Measurements from ENCODE around the gene MORC3.

The MORC3 gene

GRCh38 chr21:36408568-36408967 is 88.6 kb downstream of the MORC3 start:
- no peaks in the 10 kb centered on the region for H3K9me2 ChIP-seq (replicated peaks; ENCODE audit: control insufficient read depth, low read length)
- H4K20me1 ChIP-seq (ENCODE audit: control insufficient read depth, insufficient read depth, low read depth, low read length), result no peaks in the 10 kb centered on the region
- no peak for TF ChIP-seq CTCF (IDR thresholded peaks at IDR 0.05; ENCODE audit: low read depth, low read length, poor library complexity, severe bottlenecking)
- no peak for TF ChIP-seq EZH2phosphoT487 (IDR thresholded peaks at IDR 0.05; ENCODE audit: borderline replicate concordance, low read length)

GRCh38 chr21:36411301-36411700 is 91.3 kb downstream of the MORC3 start:
- Histone ChIP-seq H4K20me1 (ENCODE audit: control insufficient read depth, insufficient read depth, low read depth, low read length) (no peaks in the 10 kb centered on the region), H3K36me3 (ENCODE audit: control insufficient read depth, low read length) (peaks cover 55% of the 10 kb centered on the region), H3K27ac (ENCODE audit: low read depth, low read length) (no peak overlapping the region), H3K79me2 (ENCODE audit: control insufficient read depth, low read length) (no peaks in the 10 kb centered on the region), H3K4me3 (ENCODE audit: low read length) (no peak overlapping the region), H3K4me1 (ENCODE audit: control insufficient read depth, low read length) (no peaks in the 10 kb centered on the region), H3K4me2 (ENCODE audit: low read length) (no peak overlapping the region), H3F3A (ENCODE audit: control insufficient read depth, insufficient read depth) (no peaks in the 10 kb centered on the region), H3K9me3 (ENCODE audit: control insufficient read depth, insufficient read depth, low read length) (no peaks in the 10 kb centered on the region), H3K27me3 (ENCODE audit: control insufficient read depth, low read length) (no peaks in the 10 kb centered on the region), H3K9me2 (replicated peaks; ENCODE audit: control insufficient read depth, low read length) (no peaks in the 10 kb centered on the region)
- no peak for TF ChIP-seq CTCF (IDR thresholded peaks at IDR 0.05; ENCODE audit: low read depth, low read length, poor library complexity, severe bottlenecking)
- TF ChIP-seq EZH2phosphoT487 (IDR thresholded peaks at IDR 0.05; ENCODE audit: borderline replicate concordance, low read length), result no peak

More at GRCh38 chr21:36408568-36408967, 88.6 kb downstream of the MORC3 start:
- no peaks in the 10 kb centered on the region for H3K9me3 ChIP-seq (ENCODE audit: control insufficient read depth, insufficient read depth, low read length)
- no peaks in the 10 kb centered on the region for H3K27me3 ChIP-seq (ENCODE audit: control insufficient read depth, low read length)
- peaks cover 39% of the 10 kb centered on the region for H3K36me3 ChIP-seq (ENCODE audit: control insufficient read depth, low read length)
- H3K79me2 ChIP-seq (ENCODE audit: control insufficient read depth, low read length), result no peaks in the 10 kb centered on the region
- no peaks in the 10 kb centered on the region for H3F3A ChIP-seq (ENCODE audit: control insufficient read depth, insufficient read depth)
- H3K4me2 ChIP-seq (ENCODE audit: low read length), result no peak overlapping the region
- H3K27ac ChIP-seq (ENCODE audit: low read depth, low read length), result no peak overlapping the region
- H3K4me3 ChIP-seq (ENCODE audit: low read length), result no peak overlapping the region
- H3K4me1 ChIP-seq (ENCODE audit: control insufficient read depth, low read length), result no peaks in the 10 kb centered on the region

- Histone ChIP-seq H3K79me2 (ENCODE audit: control insufficient read depth, low read length) (no peaks in the 10 kb centered on the region), H3K4me1 (ENCODE audit: control insufficient read depth, low read length) (no peaks in the 10 kb centered on the region), H3F3A (ENCODE audit: control insufficient read depth, insufficient read depth) (no peaks in the 10 kb centered on the region), H4K20me1 (ENCODE audit: control insufficient read depth, insufficient read depth, low read depth, low read length) (no peaks in the 10 kb centered on the region), H3K27me3 (ENCODE audit: control insufficient read depth, low read length) (no peaks in the 10 kb centered on the region), H3K4me3 (ENCODE audit: low read length) (no peak overlapping the region), H3K9me2 (replicated peaks; ENCODE audit: control insufficient read depth, low read length) (no peaks in the 10 kb centered on the region), H3K9me3 (ENCODE audit: control insufficient read depth, insufficient read depth, low read length) (no peaks in the 10 kb centered on the region), H3K27ac (ENCODE audit: low read depth, low read length) (no peak overlapping the region), H3K36me3 (ENCODE audit: control insufficient read depth, low read length) (peaks cover 56% of the 10 kb centered on the region), H3K4me2 (ENCODE audit: low read length) (no peak overlapping the region)
- no peak for TF ChIP-seq CTCF (IDR thresholded peaks at IDR 0.05; ENCODE audit: low read depth, low read length, poor library complexity, severe bottlenecking)
- TF ChIP-seq EZH2phosphoT487 (IDR thresholded peaks at IDR 0.05; ENCODE audit: borderline replicate concordance, low read length), result no peak
Measured at GRCh38 chr21:36412916-36413315, 92.9 kb downstream of the MORC3 start.
